HepG2 (cell line): ENCODE results near the gene RAB3B. TPM values are rescaled to one million over a fixed set of nuclear protein-coding genes. Genes with fewer than 3 reads are reported as not detected.

Experiments used
- ATAC-seq: fragments of 200-7000 bp; cut with Tn5 transposase; 3 replicates; pipeline ENCODE4 v1.9.1; 2020; ENCODE audit warnings: mild to moderate bottlenecking, moderate library complexity
- BruUV-seq: library from RNA; stranded (reverse); fragments of 400-500 nt; replicated peaks from 2 replicates; lab custom pipeline; 2021; lab: Mats Ljungman, UMichigan
- CTCF ChIA-PET: fragments of 300-600 bp; formaldehyde crosslinking; extraction: SDS; loops from one replicate; lab custom pipeline; 2021; ENCODE audit warnings: low total read pairs, inconsistent platforms, low intra/inter-chr PET ratio; lab: Yijun Ruan, JAX
- POLR2A ChIA-PET: fragments of 350-600 bp; sonication (Branson Sonifier 250); formaldehyde crosslinking; loops from one replicate; lab custom pipeline; 2020; ENCODE audit warnings: antibody characterized with exemption, inconsistent platforms; lab: Yijun Ruan, JAX
- DNase-seq: peaks from one replicate; pipeline ENCODE4 v3.0.0-alpha.2; 2015; ENCODE audit warnings: low spot score
- FAIRE-seq: peaks from 3 replicates; lab custom pipeline; 2011; peaks lifted over from hg19 to GRCh38; lab: Jason Lieb, UNC
- H2AFZ ChIP-seq: one replicate; pipeline ENCODE4 v1.6.1; 2011; ENCODE audit warnings: low read length, inconsistent platforms
- H3K27ac ChIP-seq: fragments of 300-600 bp; 3 replicates; pipeline ENCODE4 v1.8.0; 2011; ENCODE audit warnings: mixed run types, mild to moderate bottlenecking, mixed read lengths, low read length, inconsistent platforms; ENCODE audit not compliant: insufficient read depth; ENCODE audit errors: extremely low read length
- H3K27me3 ChIP-seq, 2 experiments: fragments of 200-600 bp in 1 of 2; 2 replicates in 1 of 2; 3 replicates in 1 of 2; pipeline versions ENCODE4 v1.6.0 to v1.8.0; 2011; ENCODE audit warnings: low read length in 2 of 2, mild to moderate bottlenecking in 2 of 2, moderate library complexity in 2 of 2, inconsistent platforms in 1 of 2; ENCODE audit not compliant: insufficient read depth in 2 of 2, control insufficient read depth in 1 of 2
- H3K36me3 ChIP-seq, 2 experiments: fragments of 200-600 bp in 1 of 2; replicated peaks in 1 of 2; 2 replicates in 1 of 2; 3 replicates in 1 of 2; pipeline versions ENCODE4 v1.5.1 to v1.8.0; 2011; ENCODE audit warnings: low read length in 2 of 2, inconsistent platforms in 1 of 2; ENCODE audit not compliant: insufficient read depth in 2 of 2, control insufficient read depth in 1 of 2
- H3K4me1 ChIP-seq: 2 replicates; pipeline ENCODE4 v1.5.1; 2012; ENCODE audit warnings: low read length, inconsistent platforms; ENCODE audit not compliant: insufficient read depth
- H3K4me2 ChIP-seq: 2 replicates; pipeline ENCODE4 v1.6.0; 2011; ENCODE audit warnings: low read depth, low read length, inconsistent platforms
- H3K4me3 ChIP-seq, 3 experiments: fragments of 200-600 bp in 1 of 3; sonication (generic), shearing (Covaris generic) in 1 of 3; replicated peaks in 1 of 3; 2 replicates each; pipeline ENCODE4 v1.5.1; 2011 to 2016; ENCODE audit warnings: low read length in 3 of 3, inconsistent platforms in 2 of 3, low read depth in 2 of 3, mild to moderate bottlenecking in 2 of 3, control low read depth in 1 of 3, mixed read lengths in 1 of 3; ENCODE audit not compliant: insufficient read depth in 1 of 3
- H3K79me2 ChIP-seq: one replicate; pipeline ENCODE4 v1.6.1; 2011; ENCODE audit warnings: low read length, inconsistent platforms; ENCODE audit not compliant: insufficient read depth
- H3K9ac ChIP-seq: 2 replicates; pipeline ENCODE4 v1.6.0; 2011; ENCODE audit warnings: mild to moderate bottlenecking, low read depth, low read length, inconsistent platforms; ENCODE audit not compliant: insufficient read depth
- H3K9me3 ChIP-seq: 2 replicates; pipeline ENCODE4 v1.5.1; 2012; ENCODE audit warnings: mild to moderate bottlenecking, low read length
- H4K20me1 ChIP-seq: 2 replicates; pipeline ENCODE4 v1.6.0; 2011; ENCODE audit warnings: inconsistent platforms, mild to moderate bottlenecking, low read length, moderate library complexity; ENCODE audit not compliant: insufficient read depth
- AGO1 ChIP-seq: fragments of 200-400 bp; formaldehyde crosslinking; IDR thresholded peaks from 2 replicates; pipeline ENCODE4 v1.6.1; 2017; ENCODE audit warnings: mild to moderate bottlenecking, low read depth, low read length, moderate library complexity; ENCODE audit not compliant: poor library complexity, severe bottlenecking
- BRF2 ChIP-seq: sonication (generic); formaldehyde crosslinking; IDR thresholded peaks from 2 replicates; pipeline ENCODE4 v1.8.1; 2022; ENCODE audit warnings: mild to moderate bottlenecking, missing genetic modification reagents
- MLXIP ChIP-seq: sonication (generic); formaldehyde crosslinking; IDR thresholded peaks from 2 replicates; pipeline ENCODE4 v1.9.0; 2021; ENCODE audit warnings: missing genetic modification reagents, borderline replicate concordance
- NFRKB ChIP-seq: fragments of 450-650 bp; IDR thresholded peaks from 2 replicates; pipeline ENCODE4 v1.6.1; 2017
- SOX6 ChIP-seq, 2 experiments: fragments of 450-650 bp in 1 of 2; sonication (generic) in 1 of 2; formaldehyde crosslinking in 1 of 2; IDR thresholded peaks; 2 replicates each; pipeline versions ENCODE4 v1.4.0 to v1.6.1; 2017 to 2020; ENCODE audit warnings: antibody characterized with exemption in 1 of 2, mild to moderate bottlenecking in 1 of 2, missing genetic modification reagents in 1 of 2
- TCF7L2 ChIP-seq: IDR thresholded peaks from 2 replicates; pipeline ENCODE4 v1.6.1; 2011; ENCODE audit warnings: mild to moderate bottlenecking, low read depth, low read length, moderate library complexity
- TEF ChIP-seq: sonication (generic); formaldehyde crosslinking; IDR thresholded peaks from 2 replicates; pipeline ENCODE4 v1.5.0; 2020; ENCODE audit warnings: missing genetic modification reagents
- TRIM22 ChIP-seq: fragments of 450-650 bp; IDR thresholded peaks from 2 replicates; pipeline ENCODE4 v1.6.1; 2017
- ZBTB44 ChIP-seq: sonication (generic); formaldehyde crosslinking; IDR thresholded peaks from 2 replicates; pipeline ENCODE4 v1.4.0; 2020; ENCODE audit warnings: missing genetic modification reagents
- ZNF10 ChIP-seq: sonication (generic); formaldehyde crosslinking; IDR thresholded peaks from 2 replicates; pipeline ENCODE4 v1.4.0; 2020; ENCODE audit warnings: mild to moderate bottlenecking, low read depth, missing genetic modification reagents, borderline replicate concordance
- ZNF546 ChIP-seq: sonication (generic); formaldehyde crosslinking; conservative IDR thresholded peaks from 2 replicates; pipeline ENCODE4 v1.8.1; 2023; ENCODE audit warnings: mild to moderate bottlenecking, missing genetic modification reagents
- ZNF746 ChIP-seq: sonication (generic); formaldehyde crosslinking; IDR thresholded peaks from 2 replicates; pipeline ENCODE4 v1.8.0; 2022; ENCODE audit warnings: mild to moderate bottlenecking, missing genetic modification reagents
- ZSCAN30 ChIP-seq: sonication (generic); formaldehyde crosslinking; IDR thresholded peaks from 2 replicates; pipeline ENCODE4 v1.5.0; 2020; ENCODE audit warnings: mild to moderate bottlenecking, missing genetic modification reagents
- in situ Hi-C: cut with HindIII; loops from 2 replicates; pipeline ENCODE4 v1.10.0; 2017; ENCODE audit warnings: low pct_unique_long_range_greater_than_20kb; ENCODE audit not compliant: extremely low pct_ligation_motif_present
- intact Hi-C: fragments of 100-400 bp; cut with micrococcal nuclease; formaldehyde crosslinking; loops from one replicate; pipeline ENCODE4 v1.10.0; 2022; ENCODE audit not compliant: unreplicated experiment
- polyA plus RNA-seq, 8 experiments: library from polyadenylated mRNA; depleted of rRNA in 3 of 8; stranded (reverse) in 7 of 8; unstranded in 1 of 8; fragments of >200 nt; fragmentation: Illumina TruSeq in 4 of 8; extraction: Trizol in 4 of 8; gene quantifications; 2 replicates each; pipeline versions ENCODE4 v1.2.1 to v1.2.3, GENCODE V29; 2011 to 2016; ENCODE audit warnings: low read depth in 4 of 8, missing spikeins in 1 of 8, mixed read lengths in 1 of 8; ENCODE audit not compliant: insufficient read depth in 1 of 8
- total RNA-seq, 5 experiments: library from RNA; depleted of rRNA; stranded (reverse); fragments of >200 nt; fragmentation: Illumina TruSeq; extraction: Trizol; gene quantifications; 2 replicates each; pipeline ENCODE4 v1.2.3, GENCODE V29; 2016; ENCODE audit warnings: low read depth in 1 of 5

Gene RAB3B
- total and polyA plus RNA-seq, 2 of the 13 experiments (the other 11 are each of a cell fraction or from before 2014, with no cell fraction given) = 1.0 to 1.2 TPM

- TF ChIP-seq SOX6 (IDR thresholded peaks at IDR 0.05) (no peak), SOX6 (CRISPR knock-in tag; IDR thresholded peaks at IDR 0.05) (no peak), TRIM22 (no peak), ZBTB44 (no peak), TCF7L2 (no peak), ZNF10 (no peak), ZNF546 (CRISPR knock-in tag) (no peak), TEF (CRISPR knock-in tag) (no peak)
These were observed 92.3 kb downstream of the RAB3B start (continued) for GRCh38 chr1:51898090-51898734.

- H2AFZ ChIP-seq = no peak overlapping the region
- no peak overlapping the region for H3K9ac ChIP-seq
- ATAC-seq = no peak
- DNase-seq = no peak
- no peak overlapping the region for H3K4me3 ChIP-seq
- peaks cover 0 to 16% of the 10 kb centered on the region in 2 experiments; a peak in 3 of 5 replicates for H3K27me3 ChIP-seq
- H3K9me3 ChIP-seq = no peaks in the 10 kb centered on the region
- ChIA-PET POLR2A (no interaction called here), CTCF (interaction anchor here (4.2 kb wide), 1 partner anchor 104 kb away, joined by 54 read pairs; no protein-coding TSS in a partner anchor)
- no peaks in the 10 kb centered on the region for H3K36me3 ChIP-seq
- 0 out of 2 replicates have a peak, but pooled peaks cover 7% of the 10 kb centered on the region for H3K4me1 ChIP-seq
- in situ Hi-C loops = no loop called here
- no peaks in the 10 kb centered on the region for H3K79me2 ChIP-seq
- no peak for FAIRE-seq
- no peak overlapping the region for H3K27ac ChIP-seq
- no TSS peak for BruUV-seq
- TF ChIP-seq MLXIP (CRISPR knock-in tag) = no peak
- no peak for TF ChIP-seq AGO1
- TF ChIP-seq BRF2 = no peak
- no peak for TF ChIP-seq ZNF746 (CRISPR knock-in tag)
- no peak for TF ChIP-seq ZSCAN30 (CRISPR knock-in tag)
- no peak for TF ChIP-seq NFRKB
- no peak overlapping the region for H3K4me2 ChIP-seq
- H4K20me1 ChIP-seq = no peaks in the 10 kb centered on the region
- intact Hi-C loops = loop anchor here (1.0 kb wide), 1 partner anchor 105 kb away; no protein-coding TSS in a partner anchor
These were observed 92.8 kb downstream of the RAB3B start for GRCh38 chr1:51897699-51898031.
